HepG2 (cell line): ENCODE measurements around the gene DERL2. TPM values are rescaled to one million over a fixed set of nuclear protein-coding genes. Genes with fewer than 3 reads are reported as not detected.

Experiments
- ATAC-seq: fragments of 200-7000 bp; cut with Tn5 transposase; 3 replicates; pipeline ENCODE4 v1.9.1; 2020; ENCODE audit warnings: mild to moderate bottlenecking, moderate library complexity
- BruUV-seq: library from RNA; stranded (reverse); fragments of 400-500 nt; replicated peaks from 2 replicates; lab custom pipeline; 2021; lab: Mats Ljungman, UMichigan
- CTCF ChIA-PET: fragments of 300-600 bp; formaldehyde crosslinking; extraction: SDS; loops from one replicate; lab custom pipeline; 2021; ENCODE audit warnings: low total read pairs, inconsistent platforms, low intra/inter-chr PET ratio; lab: Yijun Ruan, JAX
- POLR2A ChIA-PET: fragments of 350-600 bp; sonication (Branson Sonifier 250); formaldehyde crosslinking; loops from one replicate; lab custom pipeline; 2020; ENCODE audit warnings: antibody characterized with exemption, inconsistent platforms; lab: Yijun Ruan, JAX
- DNase-seq: peaks from one replicate; pipeline ENCODE4 v3.0.0-alpha.2; 2015; ENCODE audit warnings: low spot score
- FAIRE-seq: peaks from 3 replicates; lab custom pipeline; 2011; peaks lifted over from hg19 to GRCh38; lab: Jason Lieb, UNC
- H2AFZ ChIP-seq: one replicate; pipeline ENCODE4 v1.6.1; 2011; ENCODE audit warnings: low read length, inconsistent platforms
- H3K27ac ChIP-seq: fragments of 300-600 bp; 3 replicates; pipeline ENCODE4 v1.8.0; 2011; ENCODE audit warnings: mixed run types, mild to moderate bottlenecking, mixed read lengths, low read length, inconsistent platforms; ENCODE audit not compliant: insufficient read depth; ENCODE audit errors: extremely low read length
- H3K27me3 ChIP-seq, 2 experiments: fragments of 200-600 bp in 1 of 2; 2 replicates in 1 of 2; 3 replicates in 1 of 2; pipeline versions ENCODE4 v1.6.0 to v1.8.0; 2011; ENCODE audit warnings: low read length in 2 of 2, mild to moderate bottlenecking in 2 of 2, moderate library complexity in 2 of 2, inconsistent platforms in 1 of 2; ENCODE audit not compliant: insufficient read depth in 2 of 2, control insufficient read depth in 1 of 2
- H3K36me3 ChIP-seq, 2 experiments: fragments of 200-600 bp in 1 of 2; replicated peaks in 1 of 2; 2 replicates in 1 of 2; 3 replicates in 1 of 2; pipeline versions ENCODE4 v1.5.1 to v1.8.0; 2011; ENCODE audit warnings: low read length in 2 of 2, inconsistent platforms in 1 of 2; ENCODE audit not compliant: insufficient read depth in 2 of 2, control insufficient read depth in 1 of 2
- H3K4me1 ChIP-seq: 2 replicates; pipeline ENCODE4 v1.5.1; 2012; ENCODE audit warnings: low read length, inconsistent platforms; ENCODE audit not compliant: insufficient read depth
- H3K4me2 ChIP-seq: 2 replicates; pipeline ENCODE4 v1.6.0; 2011; ENCODE audit warnings: low read depth, low read length, inconsistent platforms
- H3K4me3 ChIP-seq, 3 experiments: fragments of 200-600 bp in 1 of 3; sonication (generic), shearing (Covaris generic) in 1 of 3; replicated peaks in 1 of 3; 2 replicates each; pipeline ENCODE4 v1.5.1; 2011 to 2016; ENCODE audit warnings: low read length in 3 of 3, inconsistent platforms in 2 of 3, low read depth in 2 of 3, mild to moderate bottlenecking in 2 of 3, control low read depth in 1 of 3, mixed read lengths in 1 of 3; ENCODE audit not compliant: insufficient read depth in 1 of 3
- H3K79me2 ChIP-seq: one replicate; pipeline ENCODE4 v1.6.1; 2011; ENCODE audit warnings: low read length, inconsistent platforms; ENCODE audit not compliant: insufficient read depth
- H3K9ac ChIP-seq: 2 replicates; pipeline ENCODE4 v1.6.0; 2011; ENCODE audit warnings: mild to moderate bottlenecking, low read depth, low read length, inconsistent platforms; ENCODE audit not compliant: insufficient read depth
- H3K9me3 ChIP-seq: 2 replicates; pipeline ENCODE4 v1.5.1; 2012; ENCODE audit warnings: mild to moderate bottlenecking, low read length
- H4K20me1 ChIP-seq: 2 replicates; pipeline ENCODE4 v1.6.0; 2011; ENCODE audit warnings: inconsistent platforms, mild to moderate bottlenecking, low read length, moderate library complexity; ENCODE audit not compliant: insufficient read depth
- ARNTL ChIP-seq: sonication (generic); formaldehyde crosslinking; IDR thresholded peaks from 2 replicates; pipeline ENCODE4 v1.4.0; 2020; ENCODE audit warnings: mild to moderate bottlenecking, missing genetic modification reagents
- ATM ChIP-seq: fragments of 450-650 bp; IDR thresholded peaks from 2 replicates; pipeline ENCODE4 v1.7.1; 2017; ENCODE audit warnings: mild to moderate bottlenecking, borderline replicate concordance
- ELF3 ChIP-seq: IDR thresholded peaks from 2 replicates; pipeline ENCODE4 v1.6.1; 2016; ENCODE audit warnings: missing genetic modification reagents, missing compliant biosample characterization
- HMGA1 ChIP-seq: sonication (generic); formaldehyde crosslinking; conservative IDR thresholded peaks from 2 replicates; pipeline ENCODE4 v1.4.0; 2020; ENCODE audit warnings: missing genetic modification reagents
- KDM5B ChIP-seq: sonication (generic); formaldehyde crosslinking; IDR thresholded peaks from 2 replicates; pipeline ENCODE4 v1.4.0; 2020; ENCODE audit warnings: missing genetic modification reagents, mild to moderate bottlenecking, borderline replicate concordance
- RBFOX2 ChIP-seq: fragments of 200-400 bp; formaldehyde crosslinking; IDR thresholded peaks from 2 replicates; pipeline ENCODE4 v1.6.1; 2017; ENCODE audit warnings: low read depth, mild to moderate bottlenecking, low read length
- REXO4 ChIP-seq: sonication (generic); formaldehyde crosslinking; IDR thresholded peaks from 2 replicates; pipeline ENCODE4 v1.8.0; 2022; ENCODE audit warnings: missing genetic modification reagents, mild to moderate bottlenecking, borderline replicate concordance
- RNF2 ChIP-seq: fragments of 450-650 bp; conservative IDR thresholded peaks from 2 replicates; pipeline ENCODE4 v1.6.1; 2016; ENCODE audit warnings: low read depth
- SP5 ChIP-seq: IDR thresholded peaks from 2 replicates; pipeline ENCODE4 v1.6.1; 2016; ENCODE audit warnings: low read depth, borderline replicate concordance
- STAT5B ChIP-seq: sonication (generic); formaldehyde crosslinking; IDR thresholded peaks from 2 replicates; pipeline ENCODE4 v1.4.0; 2020; ENCODE audit warnings: missing genetic modification reagents
- XRCC5 ChIP-seq: fragments of 200-400 bp; formaldehyde crosslinking; optimal IDR thresholded peaks from 2 replicates; pipeline ENCODE3; 2017; ENCODE audit warnings: mild to moderate bottlenecking, low read length
- ZC3H13 ChIP-seq: sonication (generic); formaldehyde crosslinking; IDR thresholded peaks from 2 replicates; pipeline ENCODE4 v1.8.1; 2023; ENCODE audit warnings: mild to moderate bottlenecking, missing genetic modification reagents, moderate library complexity
- ZNF430 ChIP-seq: sonication (generic); formaldehyde crosslinking; IDR thresholded peaks from 2 replicates; pipeline ENCODE4 v1.9.0; 2021; ENCODE audit warnings: mild to moderate bottlenecking, missing genetic modification reagents
- ZNF737 ChIP-seq: sonication (generic); formaldehyde crosslinking; IDR thresholded peaks from 2 replicates; pipeline ENCODE4 v1.5.0; 2020; ENCODE audit warnings: missing genetic modification reagents, mild to moderate bottlenecking, borderline replicate concordance
- ZNF776 ChIP-seq: sonication (generic); formaldehyde crosslinking; IDR thresholded peaks from 2 replicates; pipeline ENCODE4 v1.4.0; 2020; ENCODE audit warnings: mild to moderate bottlenecking, missing genetic modification reagents
- WGBS: methylation state at CpG from one replicate; pipeline ENCODE4 v1.1.6; 2017; ENCODE audit warnings: low lambda C conversion rate; 5-methylcytosine and 5-hydroxymethylcytosine counted together
- in situ Hi-C: cut with HindIII; loops from 2 replicates; pipeline ENCODE4 v1.10.0; 2017; ENCODE audit warnings: low pct_unique_long_range_greater_than_20kb; ENCODE audit not compliant: extremely low pct_ligation_motif_present
- intact Hi-C: fragments of 100-400 bp; cut with micrococcal nuclease; formaldehyde crosslinking; loops from one replicate; pipeline ENCODE4 v1.10.0; 2022; ENCODE audit not compliant: unreplicated experiment
- polyA plus RNA-seq, 8 experiments: library from polyadenylated mRNA; depleted of rRNA in 3 of 8; stranded (reverse) in 7 of 8; unstranded in 1 of 8; fragments of >200 nt; fragmentation: Illumina TruSeq in 4 of 8; extraction: Trizol in 4 of 8; gene quantifications; 2 replicates each; pipeline versions ENCODE4 v1.2.1 to v1.2.3, GENCODE V29; 2011 to 2016; ENCODE audit warnings: low read depth in 4 of 8, missing spikeins in 1 of 8, mixed read lengths in 1 of 8; ENCODE audit not compliant: insufficient read depth in 1 of 8
- total RNA-seq, 5 experiments: library from RNA; depleted of rRNA; stranded (reverse); fragments of >200 nt; fragmentation: Illumina TruSeq; extraction: Trizol; gene quantifications; 2 replicates each; pipeline ENCODE4 v1.2.3, GENCODE V29; 2016; ENCODE audit warnings: low read depth in 1 of 5
- TF ChIP-seq, protein P1 (sequence below): sonication (generic); formaldehyde crosslinking; IDR thresholded peaks from 2 replicates; pipeline ENCODE4 v1.4.0; 2020; ENCODE audit warnings: missing genetic modification reagents
- TF ChIP-seq, protein P2 (sequence below): sonication (generic); formaldehyde crosslinking; IDR thresholded peaks from 2 replicates; pipeline ENCODE4 v1.4.0; 2020; ENCODE audit warnings: mild to moderate bottlenecking, missing genetic modification reagents, borderline replicate concordance
- TF ChIP-seq, protein P3 (sequence below): sonication (generic); formaldehyde crosslinking; IDR thresholded peaks from 2 replicates; pipeline ENCODE4 v1.4.0; 2020; ENCODE audit warnings: missing genetic modification reagents

The DERL2 gene
- total and polyA plus RNA-seq, 2 of the 13 experiments (the other 11 are each of a cell fraction or from before 2014, with no cell fraction given): 59.3 to 65.2 TPM

DNA sequence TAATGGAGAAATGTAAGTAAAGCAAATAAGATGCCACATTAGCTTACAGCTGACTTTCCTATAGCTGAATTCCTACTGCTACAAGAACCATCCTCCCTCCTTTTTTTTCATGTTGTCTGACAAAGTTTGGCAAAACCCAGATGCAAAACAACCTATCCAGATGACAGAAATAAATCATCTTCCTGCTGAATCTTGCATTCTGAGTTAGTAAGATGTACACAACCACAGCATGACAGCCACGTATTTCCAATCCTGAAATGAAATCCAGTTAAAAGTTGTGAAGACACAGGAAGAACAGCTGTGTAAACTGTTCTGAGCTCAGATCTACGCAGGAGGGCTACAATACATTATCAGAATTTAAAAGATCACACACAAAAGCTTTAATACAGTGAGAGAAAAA lies 12.1 kb downstream of the DERL2 start (continued):
- TF ChIP-seq, protein P1, sequence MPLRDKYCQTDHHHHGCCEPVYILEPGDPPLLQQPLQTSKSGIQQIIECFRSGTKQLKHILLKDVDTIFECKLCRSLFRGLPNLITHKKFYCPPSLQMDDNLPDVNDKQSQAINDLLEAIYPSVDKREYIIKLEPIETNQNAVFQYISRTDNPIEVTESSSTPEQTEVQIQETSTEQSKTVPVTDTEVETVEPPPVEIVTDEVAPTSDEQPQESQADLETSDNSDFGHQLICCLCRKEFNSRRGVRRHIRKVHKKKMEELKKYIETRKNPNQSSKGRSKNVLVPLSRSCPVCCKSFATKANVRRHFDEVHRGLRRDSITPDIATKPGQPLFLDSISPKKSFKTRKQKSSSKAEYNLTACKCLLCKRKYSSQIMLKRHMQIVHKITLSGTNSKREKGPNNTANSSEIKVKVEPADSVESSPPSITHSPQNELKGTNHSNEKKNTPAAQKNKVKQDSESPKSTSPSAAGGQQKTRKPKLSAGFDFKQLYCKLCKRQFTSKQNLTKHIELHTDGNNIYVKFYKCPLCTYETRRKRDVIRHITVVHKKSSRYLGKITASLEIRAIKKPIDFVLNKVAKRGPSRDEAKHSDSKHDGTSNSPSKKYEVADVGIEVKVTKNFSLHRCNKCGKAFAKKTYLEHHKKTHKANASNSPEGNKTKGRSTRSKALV: no peak

GRCh38 chr17:5472511-5472910 lies 13.5 kb downstream of the DERL2 start:
- Histone ChIP-seq H3K4me1 (no peaks in the 10 kb centered on the region), H3K79me2 (peaks cover 12% of the 10 kb centered on the region), H3K27me3 (no peaks in the 10 kb centered on the region; a peak in 2 of 5 replicates), H3K9me3 (no peaks in the 10 kb centered on the region), H3K4me3 (no peak overlapping the region), H3K27ac (no peak overlapping the region), H3K36me3 (peaks cover 13 to 33% of the 10 kb centered on the region in 2 experiments; a peak in 4 of 5 replicates), H2AFZ (no peak overlapping the region), H3K9ac (no peak overlapping the region), H4K20me1 (no peaks in the 10 kb centered on the region), H3K4me2 (no peak overlapping the region)
- ChIA-PET CTCF (no interaction called here), POLR2A (no interaction called here)
- 98% methylated on average over 3 of the region's 3 CpGs for WGBS
- BruUV-seq: no TSS peak
- no peak for ATAC-seq
- TF ChIP-seq, protein P2, sequence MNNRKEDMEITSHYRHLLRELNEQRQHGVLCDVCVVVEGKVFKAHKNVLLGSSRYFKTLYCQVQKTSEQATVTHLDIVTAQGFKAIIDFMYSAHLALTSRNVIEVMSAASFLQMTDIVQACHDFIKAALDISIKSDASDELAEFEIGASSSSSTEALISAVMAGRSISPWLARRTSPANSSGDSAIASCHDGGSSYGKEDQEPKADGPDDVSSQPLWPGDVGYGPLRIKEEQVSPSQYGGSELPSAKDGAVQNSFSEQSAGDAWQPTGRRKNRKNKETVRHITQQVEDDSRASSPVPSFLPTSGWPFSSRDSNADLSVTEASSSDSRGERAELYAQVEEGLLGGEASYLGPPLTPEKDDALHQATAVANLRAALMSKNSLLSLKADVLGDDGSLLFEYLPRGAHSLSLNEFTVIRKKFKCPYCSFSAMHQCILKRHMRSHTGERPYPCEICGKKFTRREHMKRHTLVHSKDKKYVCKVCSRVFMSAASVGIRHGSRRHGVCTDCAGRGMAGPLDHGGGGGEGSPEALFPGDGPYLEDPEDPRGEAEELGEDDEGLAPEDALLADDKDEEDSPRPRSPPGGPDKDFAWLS (CRISPR knock-in tag): no peak
- TF ChIP-seq RBFOX2 (no peak), REXO4 (CRISPR knock-in tag) (no peak), ELF3 (no peak), ZC3H13 (no peak), RNF2 (no peak), HMGA1 (CRISPR knock-in tag) (no peak), ZNF737 (no peak), ARNTL (CRISPR knock-in tag) (no peak), ATM (no peak), ZNF430 (no peak), ZNF776 (CRISPR knock-in tag) (no peak), SP5 (no peak), KDM5B (CRISPR knock-in tag) (no peak), XRCC5 (no peak), STAT5B (CRISPR knock-in tag) (no peak)
- TF ChIP-seq, protein P3, sequence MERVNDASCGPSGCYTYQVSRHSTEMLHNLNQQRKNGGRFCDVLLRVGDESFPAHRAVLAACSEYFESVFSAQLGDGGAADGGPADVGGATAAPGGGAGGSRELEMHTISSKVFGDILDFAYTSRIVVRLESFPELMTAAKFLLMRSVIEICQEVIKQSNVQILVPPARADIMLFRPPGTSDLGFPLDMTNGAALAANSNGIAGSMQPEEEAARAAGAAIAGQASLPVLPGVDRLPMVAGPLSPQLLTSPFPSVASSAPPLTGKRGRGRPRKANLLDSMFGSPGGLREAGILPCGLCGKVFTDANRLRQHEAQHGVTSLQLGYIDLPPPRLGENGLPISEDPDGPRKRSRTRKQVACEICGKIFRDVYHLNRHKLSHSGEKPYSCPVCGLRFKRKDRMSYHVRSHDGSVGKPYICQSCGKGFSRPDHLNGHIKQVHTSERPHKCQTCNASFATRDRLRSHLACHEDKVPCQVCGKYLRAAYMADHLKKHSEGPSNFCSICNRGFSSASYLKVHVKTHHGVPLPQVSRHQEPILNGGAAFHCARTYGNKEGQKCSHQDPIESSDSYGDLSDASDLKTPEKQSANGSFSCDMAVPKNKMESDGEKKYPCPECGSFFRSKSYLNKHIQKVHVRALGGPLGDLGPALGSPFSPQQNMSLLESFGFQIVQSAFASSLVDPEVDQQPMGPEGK (CRISPR knock-in tag): no peak
- intact Hi-C loops: no loop called here
- no peak for DNase-seq
- no peak for FAIRE-seq
- in situ Hi-C loops: no loop called here
